SJSA1 (cell line): ENCODE measurements around the gene STAG3. TPM values are rescaled to one million over a fixed set of nuclear protein-coding genes. Genes with fewer than 3 reads are reported as not detected.
"Not testable (repeated sequence)": the region's sequence is repeated elsewhere in the genome, so short reads cannot be mapped to it uniquely, and the experiment has no call there.

Experiments
- DNase-seq, 2 experiments: peaks; one replicate each; pipeline ENCODE4 v3.0.0-alpha.2; 2015 to 2020; ENCODE audit warnings: low spot score in 2 of 2, low read depth in 1 of 2
- H3K27ac ChIP-seq: fragments of 250-450 bp; sonication (Bioruptor Pico); 2 replicates; pipeline ENCODE4 v1.5.1; 2020; ENCODE audit warnings: mild to moderate bottlenecking, moderate library complexity
- H3K27me3 ChIP-seq: fragments of 250-450 bp; sonication (Bioruptor Pico); replicated peaks from 2 replicates; pipeline ENCODE4 v1.5.1; 2020; ENCODE audit warnings: mild to moderate bottlenecking, moderate library complexity
- H3K36me3 ChIP-seq: fragments of 250-450 bp; sonication (Bioruptor Pico); 2 replicates; pipeline ENCODE4 v1.5.1; 2020; ENCODE audit warnings: mild to moderate bottlenecking
- H3K4me1 ChIP-seq: fragments of 250-450 bp; sonication (Bioruptor Pico); replicated peaks from 2 replicates; pipeline ENCODE4 v1.6.1; 2021; ENCODE audit warnings: mild to moderate bottlenecking
- H3K4me3 ChIP-seq: fragments of 250-450 bp; sonication (Bioruptor Pico); 2 replicates; pipeline ENCODE4 v1.5.1; 2020; ENCODE audit warnings: mild to moderate bottlenecking
- H3K9me3 ChIP-seq: fragments of 250-450 bp; sonication (Bioruptor Pico); replicated peaks from 2 replicates; pipeline ENCODE4 v1.5.1; 2020; ENCODE audit warnings: mild to moderate bottlenecking
- total RNA-seq: library from RNA; depleted of rRNA; stranded (reverse); fragments of >200 nt; shearing (Covaris generic); gene quantifications from 2 replicates; pipeline ENCODE4 v1.2.3, GENCODE V29; 2014; rRNA removed

STAG3 gene
- total RNA-seq, 1 experiment from 2014 or later = 0.26 TPM

- H3K4me3 ChIP-seq, H3K36me3 ChIP-seq, DNase-seq, H3K27ac ChIP-seq, H3K9me3 ChIP-seq, H3K27me3 ChIP-seq: not testable (repeated sequence)
- H3K4me1 ChIP-seq = peaks cover 15% of the 10 kb centered on the region
Measured at GRCh38 chr7:100246865-100247137, 69.1 kb downstream of the STAG3 start.

GRCh38 chr7:100247152-100247757 lies 69.5 kb downstream of the STAG3 start:
- peak; percentile 85 to 96 for DNase-seq
- H3K27me3 ChIP-seq = no peaks in the 10 kb centered on the region
- peaks cover 15% of the 10 kb centered on the region for H3K4me1 ChIP-seq
- H3K27ac ChIP-seq = no peak overlapping the region
- H3K36me3 ChIP-seq = no peaks in the 10 kb centered on the region
- no peak overlapping the region for H3K4me3 ChIP-seq
- no peaks in the 10 kb centered on the region for H3K9me3 ChIP-seq

- no peaks in the 10 kb centered on the region for H3K9me3 ChIP-seq
- H3K4me3 ChIP-seq = no peak overlapping the region
- DNase-seq = no peak
- peaks cover 13% of the 10 kb centered on the region for H3K4me1 ChIP-seq
- no peaks in the 10 kb centered on the region for H3K27me3 ChIP-seq
- no peak overlapping the region for H3K27ac ChIP-seq
- no peaks in the 10 kb centered on the region for H3K36me3 ChIP-seq
Measured at GRCh38 chr7:100248483-100248882, 70.8 kb downstream of the STAG3 start.

GRCh38 chr7:100257017-100257416 lies 79.3 kb downstream of the STAG3 start:
- DNase-seq = no peak
- Histone ChIP-seq H3K27ac (no peak overlapping the region), H3K9me3 (no peaks in the 10 kb centered on the region), H3K27me3 (no peaks in the 10 kb centered on the region), H3K4me3 (no peak overlapping the region), H3K4me1 (no peaks in the 10 kb centered on the region), H3K36me3 (no peaks in the 10 kb centered on the region)

- DNase-seq, H3K36me3 ChIP-seq, H3K9me3 ChIP-seq, H3K4me3 ChIP-seq, H3K27ac ChIP-seq, H3K27me3 ChIP-seq, H3K4me1 ChIP-seq: not testable (repeated sequence)
Measured at GRCh38 chr7:100259984-100260383, 82.3 kb downstream of the STAG3 start.

- H3K9me3 ChIP-seq, H3K27me3 ChIP-seq, H3K36me3 ChIP-seq, DNase-seq, H3K4me3 ChIP-seq, H3K27ac ChIP-seq, H3K4me1 ChIP-seq: not testable (repeated sequence)
Measured at GRCh38 chr7:100262896-100263295, 85.2 kb downstream of the STAG3 start.

Other genes starting within 250 kb of the STAG3 start
- gene GJC3, start 248.3 kb upstream of the STAG3 start, total RNA-seq = not detected in 2 replicates
- gene AZGP1, start 201.9 kb upstream of the STAG3 start, total RNA-seq = not detected in 2 replicates
- gene ZKSCAN1, start 162.3 kb upstream of the STAG3 start, total RNA-seq = 11.5 and 19.4 TPM in 2 replicates
- 13.9 and 20.7 TPM in 2 replicates for gene ZSCAN21, start 128.1 kb upstream of the STAG3 start, total RNA-seq
- gene ZNF3, start 96.2 kb upstream of the STAG3 start, total RNA-seq = 27.4 and 36.9 TPM in 2 replicates
- 56.4 and 111 TPM in 2 replicates for gene COPS6, start 88.9 kb upstream of the STAG3 start, total RNA-seq
- 200 and 254 TPM in 2 replicates for gene MCM7, start 76.5 kb upstream of the STAG3 start, total RNA-seq
- gene AP4M1, start 76.3 kb upstream of the STAG3 start, total RNA-seq = 11.1 and 17.5 TPM in 2 replicates
- gene TAF6, start 58.6 kb upstream of the STAG3 start, total RNA-seq = 20.5 and 35.3 TPM in 2 replicates
- 22.5 and 24.6 TPM in 2 replicates for gene CNPY4, start 58.3 kb upstream of the STAG3 start, total RNA-seq
- 2.4 and 3.3 TPM in 2 replicates for gene MBLAC1, start 51.0 kb upstream of the STAG3 start, total RNA-seq
- gene LAMTOR4, start 29.0 kb upstream of the STAG3 start, total RNA-seq = 115 and 123 TPM in 2 replicates
- 5.1 and 7.4 TPM in 2 replicates for gene TRAPPC14, start 19.2 kb upstream of the STAG3 start, total RNA-seq
- gene GAL3ST4, start 9.3 kb upstream of the STAG3 start, total RNA-seq = 1.2 and 2.7 TPM in 2 replicates
- 4.4 and 6.5 TPM in 2 replicates for gene GPC2, start 537 bp upstream of the STAG3 start, total RNA-seq
- gene PVRIG, start 42.0 kb downstream of the STAG3 start, total RNA-seq = 1.7 TPM in 1 of 2 replicates, not detected in the other
- gene SPDYE3, start 129.8 kb downstream of the STAG3 start, total RNA-seq = not detected in 2 replicates
- 16.1 and 18.8 TPM in 2 replicates for gene PILRB, start 180.2 kb downstream of the STAG3 start, total RNA-seq
- 0.18 and 1.7 TPM in 2 replicates for gene PILRA, start 195.6 kb downstream of the STAG3 start, total RNA-seq